Measurements from ENCODE around the gene SELPLG.
"Not testable (repeated sequence)": the region's sequence is repeated elsewhere in the genome, so short reads cannot be mapped to it uniquely, and the experiment has no call there.

SELPLG gene

DNA sequence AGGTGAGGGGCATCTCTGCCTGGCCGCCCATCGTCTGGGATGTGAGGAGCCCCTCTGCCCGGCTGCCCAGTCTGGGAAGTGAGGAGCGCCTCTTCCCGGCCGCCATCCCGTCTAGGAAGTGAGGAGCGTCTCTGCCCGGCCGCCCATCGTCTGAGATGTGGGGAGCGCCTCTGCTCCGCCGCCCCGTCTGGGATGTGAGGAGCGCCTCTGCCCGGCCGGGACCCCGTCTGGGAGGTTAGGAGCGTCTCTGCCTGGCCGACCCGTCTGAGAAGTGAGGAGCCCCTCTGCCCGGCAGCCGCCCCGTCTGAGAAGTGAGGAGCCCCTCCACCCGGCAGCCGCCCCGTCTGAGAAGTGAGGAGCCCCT is 22.1 kb upstream of the SELPLG start:
- DNase-seq (ENCODE audit: low spot score), result not testable (repeated sequence)

DNA sequence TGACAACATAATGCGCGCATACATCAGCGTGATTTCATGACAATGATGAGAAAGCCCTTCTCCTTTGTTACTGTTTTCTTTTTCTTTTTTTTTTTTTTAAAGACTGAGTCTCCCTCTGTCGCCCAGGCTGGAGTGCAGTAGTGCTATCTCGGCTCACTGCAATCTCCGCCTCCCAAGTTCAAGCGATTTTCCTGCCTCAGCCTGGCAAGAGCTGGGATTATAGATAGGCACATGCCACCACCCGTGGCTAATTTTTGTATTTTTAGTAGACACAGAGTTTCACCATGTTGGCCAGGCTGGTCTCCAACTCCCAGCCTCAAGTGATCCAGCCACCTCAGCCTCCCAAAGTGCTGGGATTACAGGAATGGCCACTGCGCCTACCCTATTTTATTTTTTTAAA is 20.9 kb upstream of the SELPLG start:
- not testable (repeated sequence) for DNase-seq (ENCODE audit: low spot score)

DNA sequence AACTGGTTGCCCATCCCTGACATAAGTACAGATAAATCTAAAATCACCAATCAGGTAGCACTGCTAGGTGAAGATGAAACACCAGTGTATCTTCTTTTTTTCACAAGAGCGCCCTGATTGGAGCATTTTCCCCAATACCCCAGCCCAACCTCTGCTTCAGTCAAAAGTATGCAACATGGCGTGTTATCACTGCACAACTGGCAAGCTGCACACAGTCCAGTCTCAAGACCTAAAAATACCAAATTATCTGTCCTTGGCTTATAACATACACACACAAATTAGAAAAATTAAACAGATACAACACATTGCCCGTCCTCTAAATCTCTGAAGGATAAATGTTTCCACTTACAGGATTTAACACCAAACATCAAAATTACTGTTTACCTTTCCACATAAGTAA is 20.2 kb upstream of the SELPLG start:
- DNase-seq (ENCODE audit: low spot score), result no peak

GRCh38 chr12:108653082-108653516 is 19.4 kb upstream of the SELPLG start:
- no peak for DNase-seq (ENCODE audit: low spot score)

DNA sequence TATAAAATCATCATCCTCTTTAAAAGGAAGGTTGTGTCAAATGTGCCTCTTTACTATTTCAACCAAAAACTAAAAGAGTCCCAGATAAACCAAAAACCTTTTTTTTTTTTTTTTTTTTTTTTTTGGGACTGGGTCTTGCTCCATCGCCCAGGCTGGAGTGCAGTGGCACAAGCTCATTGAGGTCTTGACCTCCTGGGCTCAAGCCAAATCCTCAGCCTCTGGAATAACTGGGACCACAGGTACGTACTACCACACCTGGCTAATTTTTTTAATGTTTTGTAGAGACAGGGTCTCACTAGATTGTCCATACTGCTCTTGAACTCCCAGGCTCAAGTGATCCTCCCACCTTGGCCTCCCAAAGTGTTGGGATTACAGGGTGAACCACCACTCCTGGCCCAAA is 16.4 kb upstream of the SELPLG start:
- no peak for DNase-seq (ENCODE audit: low spot score)

GRCh38 chr12:108649669-108650068 is 16.0 kb upstream of the SELPLG start:
- no peak for DNase-seq (ENCODE audit: low spot score)

GRCh38 chr12:108649126-108649525 is 15.4 kb upstream of the SELPLG start:
- no peak for DNase-seq (ENCODE audit: low spot score)

DNA sequence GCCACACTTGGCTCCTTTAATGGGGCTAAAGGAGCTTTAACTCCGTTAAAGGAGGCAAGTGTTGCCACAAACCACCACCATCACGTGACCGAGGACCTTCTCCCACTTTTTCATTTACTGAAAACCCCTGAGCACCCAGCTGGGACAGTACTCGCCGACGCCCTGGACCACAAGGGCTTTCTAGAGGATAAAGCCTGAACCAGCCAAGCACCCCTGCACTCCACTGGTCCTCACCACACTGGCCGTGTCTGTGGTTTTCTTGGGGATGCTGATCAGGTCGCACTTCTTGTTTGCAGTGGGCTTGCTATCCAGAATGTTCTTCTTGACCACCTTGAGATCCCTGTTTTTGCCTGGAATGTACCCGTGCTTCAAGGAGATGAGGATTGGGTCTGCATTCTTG is 14.7 kb upstream of the SELPLG start:
- no peak for DNase-seq (ENCODE audit: low spot score)

DNA sequence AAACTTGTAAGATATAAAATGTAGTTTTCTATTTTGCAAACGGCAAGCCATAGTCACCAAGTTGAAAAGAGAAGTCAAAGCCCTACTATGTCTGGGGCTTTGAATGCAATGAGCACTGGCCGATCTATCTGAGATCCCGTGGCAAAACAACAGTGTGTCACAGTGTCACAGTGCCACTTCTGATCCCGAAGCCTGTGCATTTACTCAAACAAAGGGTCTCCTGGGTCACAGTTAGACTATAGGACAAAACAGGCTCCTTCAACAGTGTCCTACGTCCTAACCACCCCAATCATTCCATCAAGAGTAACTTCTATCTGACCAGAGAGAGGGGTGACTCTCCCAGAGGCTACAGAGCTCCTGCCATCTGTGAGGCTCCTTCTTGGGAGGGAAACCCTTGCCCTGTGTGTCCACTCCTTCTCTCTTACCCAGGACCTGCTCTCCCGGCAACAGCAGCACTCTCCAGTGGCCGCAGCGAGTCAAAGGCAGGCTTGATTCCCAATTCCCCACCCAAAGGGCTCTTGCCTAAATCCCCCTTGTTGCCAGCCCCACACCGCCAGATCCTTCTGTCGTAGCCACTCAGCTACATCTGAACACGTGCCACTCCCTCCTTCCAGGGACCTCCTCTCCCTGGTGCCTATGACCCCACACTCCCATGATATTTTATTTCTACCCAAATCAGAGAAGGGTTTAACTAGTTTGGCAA is 14.0 kb upstream of the SELPLG start:
- DNase-seq (ENCODE audit: low spot score), result no peak

- DNase-seq (ENCODE audit: low spot score), result no peak
Measured at GRCh38 chr12:108646600-108647579, 13.2 kb upstream of the SELPLG start.

DNA sequence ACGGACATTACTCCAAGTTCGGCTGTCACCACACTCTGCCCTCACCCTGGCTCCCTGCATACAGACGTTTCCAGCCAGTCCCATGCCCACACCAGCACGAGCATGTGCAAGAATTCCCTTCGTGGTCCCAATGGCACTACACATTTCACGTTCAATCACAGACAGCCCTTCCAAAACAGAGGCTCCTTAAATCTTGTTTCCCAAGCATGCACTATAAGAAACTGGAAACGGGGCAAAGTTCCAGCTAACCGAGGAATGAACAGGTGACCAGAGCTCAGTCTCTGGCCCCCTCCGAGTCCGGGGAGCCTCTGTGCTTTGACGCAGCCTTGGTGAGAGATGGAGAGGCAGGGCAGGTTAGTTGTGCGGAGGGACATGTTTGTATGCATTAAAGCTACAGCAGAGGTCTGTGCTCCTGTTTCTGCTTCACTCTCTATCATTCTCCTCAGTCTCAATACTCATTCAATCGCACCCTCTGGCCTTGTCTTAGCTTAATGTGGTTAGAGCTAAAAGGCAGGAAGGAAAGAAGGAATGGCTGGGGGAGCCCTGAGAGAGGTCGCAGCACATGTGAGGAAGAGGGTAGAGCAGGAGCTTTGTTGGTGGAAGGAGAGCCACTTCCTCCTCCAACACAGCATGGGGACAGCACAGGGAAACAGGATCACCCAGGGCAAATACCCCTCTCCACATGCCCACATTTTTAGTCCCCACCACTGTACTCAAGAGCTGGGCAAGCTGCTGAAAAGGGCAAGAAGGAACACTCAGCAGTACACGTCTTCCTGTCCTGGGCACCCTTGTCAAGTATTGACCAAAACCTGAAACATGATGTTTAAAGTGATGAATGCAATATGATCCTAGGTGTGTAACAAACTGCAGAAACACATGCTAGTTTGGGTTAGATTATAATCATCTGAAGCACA is 12.2 kb upstream of the SELPLG start:
- peak; percentile 34 for DNase-seq (ENCODE audit: low spot score)

DNA sequence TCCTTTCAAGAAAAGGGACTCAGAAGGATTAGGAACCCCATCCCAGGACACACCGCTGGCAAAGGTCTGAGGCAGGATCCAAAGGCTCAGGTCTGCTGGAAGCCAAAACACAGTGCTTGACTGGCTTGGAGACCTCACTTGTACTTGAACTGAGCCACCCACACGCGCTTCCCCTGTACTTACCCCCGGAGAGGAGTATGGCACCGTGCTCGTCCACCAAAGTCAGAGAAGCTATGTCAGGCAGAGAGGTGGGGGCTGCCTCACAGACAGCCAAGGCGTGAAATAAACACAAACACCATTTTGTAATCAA is 11.1 kb upstream of the SELPLG start:
- DNase-seq (ENCODE audit: low spot score), result no peak

DNA sequence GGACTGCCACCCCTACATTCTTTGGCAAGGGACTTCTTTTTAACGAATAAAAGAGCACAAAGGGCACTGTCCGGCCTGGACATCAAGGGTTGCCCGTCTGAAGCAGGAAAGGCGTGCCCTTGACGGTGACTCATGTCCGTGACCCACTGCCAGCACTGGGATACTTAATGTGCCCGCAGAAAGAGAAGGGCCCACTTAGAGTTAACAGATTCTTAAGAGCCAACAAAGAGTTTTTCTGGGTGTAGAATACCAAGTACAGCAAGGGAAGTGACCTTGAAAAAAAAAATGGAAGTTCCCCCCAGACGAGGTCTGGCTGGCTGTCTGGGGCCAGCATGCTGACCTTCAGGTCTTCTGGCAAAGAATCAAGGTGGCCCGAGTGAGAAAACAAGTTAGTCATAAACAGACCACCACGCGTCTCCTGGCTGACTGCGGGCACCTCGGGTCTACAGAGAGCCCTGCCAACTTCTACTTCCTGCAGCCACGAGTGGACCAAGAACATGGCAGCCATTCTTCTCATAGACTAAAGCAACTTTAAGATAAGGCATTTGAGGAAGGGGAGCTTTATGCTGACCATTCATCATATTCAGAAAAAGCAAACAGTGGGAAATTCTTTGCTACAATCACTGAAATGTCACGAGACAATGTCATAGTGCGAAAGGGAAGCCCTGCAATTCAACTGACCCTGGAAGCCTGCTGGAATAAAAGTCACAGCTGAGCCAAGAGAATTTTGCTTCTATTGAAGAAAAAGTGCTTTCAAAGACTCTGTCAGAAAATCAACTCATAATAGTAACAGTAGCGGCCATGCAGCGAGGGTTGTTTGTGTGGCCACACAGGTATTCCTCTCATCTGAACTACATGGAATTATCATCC is 10.5 kb upstream of the SELPLG start:
- DNase-seq (ENCODE audit: low spot score), result peak; percentile 78

- no peak for DNase-seq (ENCODE audit: low spot score)
Measured at GRCh38 chr12:108642899-108643654, 9.4 kb upstream of the SELPLG start.

- DNase-seq (ENCODE audit: low spot score), result no peak
Measured at GRCh38 chr12:108642269-108642870, 8.7 kb upstream of the SELPLG start.

GRCh38 chr12:108641446-108642268 is 8.0 kb upstream of the SELPLG start:
- DNase-seq (ENCODE audit: low spot score), result peak; percentile 71

GRCh38 chr12:108640802-108641445 is 7.2 kb upstream of the SELPLG start:
- no peak for DNase-seq (ENCODE audit: low spot score)

DNA sequence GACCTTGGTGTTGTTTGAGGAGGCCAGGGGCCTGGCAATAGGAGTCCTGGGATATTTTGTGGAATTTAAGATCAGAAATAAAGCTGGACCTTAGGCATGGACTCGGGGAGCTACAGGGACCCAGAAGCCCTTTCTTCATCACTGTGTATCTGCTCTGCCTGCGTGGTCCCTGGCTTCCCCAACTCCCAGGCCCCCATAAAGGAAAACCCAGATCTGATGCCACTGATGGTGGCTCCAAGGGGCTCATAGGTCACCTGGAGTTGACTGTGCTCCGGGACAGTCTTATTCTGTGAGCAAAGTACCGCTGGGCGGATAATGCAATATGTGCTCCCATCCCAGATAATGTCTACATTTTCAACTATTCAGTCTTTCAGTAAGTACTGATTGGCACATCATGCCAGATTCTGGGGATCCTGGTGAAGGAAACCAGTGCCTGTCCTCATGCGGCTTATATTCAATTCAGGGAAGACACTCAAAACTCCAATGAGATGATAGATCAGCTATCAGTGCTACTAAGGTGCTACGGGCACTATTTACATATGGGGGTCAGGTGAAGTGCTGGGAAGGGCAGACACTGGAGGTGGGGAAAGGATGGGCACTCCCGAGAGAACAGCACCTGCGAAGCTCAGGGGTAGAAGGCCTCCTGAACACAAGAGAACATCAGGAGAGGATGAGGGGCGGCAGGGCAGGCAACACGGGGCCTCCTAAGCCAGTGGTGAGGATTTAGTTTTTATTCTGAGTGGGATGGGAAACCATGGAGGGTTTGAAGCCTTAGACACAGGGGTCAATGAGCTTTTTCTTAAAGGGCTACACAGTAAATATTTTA is 5.5 kb upstream of the SELPLG start:
- no peak for DNase-seq (ENCODE audit: low spot score)
